Astrocyte (in vitro differentiated cells and primary cell): ENCODE results near the gene LRRC52. TPM values are rescaled to one million over a fixed set of nuclear protein-coding genes. Genes with fewer than 3 reads are reported as not detected.

ENCODE experiments used
- DNase-seq: peaks from one replicate; pipeline ENCODE4 v3.0.0-alpha.2; 2010; ENCODE audit warnings: low read depth
- FAIRE-seq: peaks from 2 replicates; lab custom pipeline; 2011; peaks lifted over from hg19 to GRCh38; lab: Jason Lieb, UNC
- H2AFZ ChIP-seq: 2 replicates; pipeline ENCODE4 v1.6.0; 2012; ENCODE audit warnings: low read depth, low read length, inconsistent platforms
- H3K27ac ChIP-seq: 2 replicates; pipeline ENCODE4 v1.5.1; 2011; ENCODE audit warnings: low read depth, low read length, inconsistent platforms
- H3K27me3 ChIP-seq: 2 replicates; pipeline ENCODE4 v1.6.0; 2011; ENCODE audit warnings: low read length, inconsistent platforms; ENCODE audit not compliant: insufficient read depth
- H3K36me3 ChIP-seq: 2 replicates; pipeline ENCODE4 v1.5.1; 2011; ENCODE audit warnings: low read length, inconsistent platforms; ENCODE audit not compliant: insufficient read depth
- H3K4me1 ChIP-seq: 2 replicates; pipeline ENCODE4 v1.5.1; 2011; ENCODE audit warnings: low read length, inconsistent platforms; ENCODE audit not compliant: insufficient read depth
- H3K4me2 ChIP-seq: 2 replicates; pipeline ENCODE4 v1.6.0; 2012; ENCODE audit warnings: low read length, inconsistent platforms
- H3K4me3 ChIP-seq: 2 replicates; pipeline ENCODE4 v1.5.1; 2011; ENCODE audit warnings: low read depth, mild to moderate bottlenecking, low read length, inconsistent platforms; ENCODE audit not compliant: insufficient read depth
- H3K79me2 ChIP-seq: 2 replicates; pipeline ENCODE4 v1.6.0; 2012; ENCODE audit warnings: mild to moderate bottlenecking, low read length, inconsistent platforms; ENCODE audit not compliant: insufficient read depth
- H3K9ac ChIP-seq: 2 replicates; pipeline ENCODE4 v1.6.0; 2012; ENCODE audit warnings: mild to moderate bottlenecking, low read length, inconsistent platforms
- H3K9me3 ChIP-seq: 2 replicates; pipeline ENCODE4 v1.5.1; 2012; ENCODE audit warnings: low read depth, mild to moderate bottlenecking, low read length, inconsistent platforms; ENCODE audit not compliant: insufficient read depth
- H4K20me1 ChIP-seq: 2 replicates; pipeline ENCODE4 v1.6.0; 2012; ENCODE audit warnings: low read length, inconsistent platforms; ENCODE audit not compliant: insufficient read depth
- H3K27ac Mint-ChIP-seq: one replicate; pipeline ENCODE4 v1.8.0; 2021; ENCODE audit warnings: mild to moderate bottlenecking, mixed read lengths; ENCODE audit not compliant: unreplicated experiment
- H3K27me3 Mint-ChIP-seq: one replicate; pipeline ENCODE4 v1.8.0; 2021; ENCODE audit warnings: low read depth, mixed read lengths; ENCODE audit not compliant: unreplicated experiment
- H3K36me3 Mint-ChIP-seq: one replicate; pipeline ENCODE4 v1.8.0; 2021; ENCODE audit warnings: low read depth, mixed read lengths; ENCODE audit not compliant: unreplicated experiment
- H3K4me1 Mint-ChIP-seq: one replicate; pipeline ENCODE4 v1.8.0; 2021; ENCODE audit warnings: low read depth, mixed read lengths; ENCODE audit not compliant: unreplicated experiment
- H3K4me3 Mint-ChIP-seq: one replicate; pipeline ENCODE4 v1.8.0; 2021; ENCODE audit warnings: mild to moderate bottlenecking, moderate library complexity, mixed read lengths; ENCODE audit not compliant: unreplicated experiment
- H3K9me3 Mint-ChIP-seq: one replicate; pipeline ENCODE4 v1.8.0; 2021; ENCODE audit warnings: mild to moderate bottlenecking, mixed read lengths; ENCODE audit not compliant: unreplicated experiment
- EZH2 ChIP-seq: IDR thresholded peaks from 2 replicates; pipeline ENCODE4 v1.6.1; 2012; ENCODE audit warnings: mild to moderate bottlenecking, low read length, inconsistent platforms; ENCODE audit not compliant: insufficient read depth
- total RNA-seq: library from RNA; stranded (reverse); gene quantifications from 2 replicates; pipeline ENCODE4 v1.2.1, GENCODE V29; 2021
- TF ChIP-seq, protein P1 (sequence below): IDR thresholded peaks from 2 replicates; pipeline ENCODE4 v1.5.1; 2011; ENCODE audit warnings: low read depth, mild to moderate bottlenecking, inconsistent platforms, low read length, moderate library complexity; ENCODE audit not compliant: insufficient read depth

LRRC52 gene
- total RNA-seq, 1 donor from 2014 or later, result not detected

DNA sequence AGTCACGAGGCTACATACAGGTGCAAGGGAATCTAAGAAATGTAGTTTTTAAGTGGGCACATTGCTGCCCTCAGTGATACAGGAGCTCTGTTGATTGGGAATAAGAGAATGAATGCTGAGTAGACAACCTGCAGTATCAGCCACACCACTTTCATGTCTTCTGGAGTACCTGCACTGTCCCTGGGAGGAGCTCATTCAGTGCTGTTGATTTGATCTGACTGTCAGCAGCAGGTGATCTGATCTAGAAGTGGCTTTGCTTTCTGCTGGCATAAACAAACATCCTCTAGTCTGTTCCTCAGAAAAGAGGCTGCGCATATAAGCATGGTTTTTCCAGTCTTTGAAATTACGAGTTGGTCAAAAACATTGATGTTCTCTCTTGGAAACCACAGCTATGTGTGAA, 35.5 kb upstream of the LRRC52 start:
- H4K20me1 ChIP-seq, result no peaks in the 10 kb centered on the region
- FAIRE-seq, result no peak

DNA sequence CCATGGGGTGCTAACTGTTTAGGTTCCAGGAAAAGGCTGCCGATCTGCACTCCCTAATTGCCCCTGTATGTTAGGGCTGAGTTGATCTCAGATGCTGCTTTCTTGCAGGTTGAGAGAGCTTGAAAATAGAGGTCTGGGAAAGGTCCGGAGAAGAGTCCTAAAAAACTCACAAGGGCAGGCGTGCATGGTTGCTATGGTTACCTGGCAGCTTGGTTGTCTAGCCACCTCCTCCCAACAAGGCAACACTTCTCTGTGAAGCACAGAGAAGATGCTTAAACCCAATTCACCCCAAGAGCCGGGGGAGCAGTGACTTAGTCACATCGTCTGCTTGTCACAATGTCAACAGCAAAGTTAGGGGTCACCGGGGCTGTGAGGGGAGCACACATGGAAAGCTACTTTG, 31.0 kb upstream of the LRRC52 start:
- Mint-ChIP-seq H3K27me3 (peaks cover 48% of the 10 kb centered on the region), H3K36me3 (no peaks in the 10 kb centered on the region), H3K4me3 (no peak overlapping the region), H3K27ac (no peak overlapping the region), H3K4me1 (no peaks in the 10 kb centered on the region), H3K9me3 (no peaks in the 10 kb centered on the region)
- H3K79me2 ChIP-seq, result no peaks in the 10 kb centered on the region
- FAIRE-seq, result no peak
- H3K27ac ChIP-seq, result no peak overlapping the region
- H2AFZ ChIP-seq, result no peak overlapping the region
- H3K9ac ChIP-seq, result no peak overlapping the region
- H3K36me3 ChIP-seq, result no peaks in the 10 kb centered on the region
- H4K20me1 ChIP-seq, result no peaks in the 10 kb centered on the region
- no peak for DNase-seq
- no peak overlapping the region for H3K4me3 ChIP-seq
- H3K4me2 ChIP-seq, result no peak overlapping the region
- H3K27me3 ChIP-seq, result no peaks in the 10 kb centered on the region
- no peak for TF ChIP-seq EZH2
- TF ChIP-seq, protein P1, sequence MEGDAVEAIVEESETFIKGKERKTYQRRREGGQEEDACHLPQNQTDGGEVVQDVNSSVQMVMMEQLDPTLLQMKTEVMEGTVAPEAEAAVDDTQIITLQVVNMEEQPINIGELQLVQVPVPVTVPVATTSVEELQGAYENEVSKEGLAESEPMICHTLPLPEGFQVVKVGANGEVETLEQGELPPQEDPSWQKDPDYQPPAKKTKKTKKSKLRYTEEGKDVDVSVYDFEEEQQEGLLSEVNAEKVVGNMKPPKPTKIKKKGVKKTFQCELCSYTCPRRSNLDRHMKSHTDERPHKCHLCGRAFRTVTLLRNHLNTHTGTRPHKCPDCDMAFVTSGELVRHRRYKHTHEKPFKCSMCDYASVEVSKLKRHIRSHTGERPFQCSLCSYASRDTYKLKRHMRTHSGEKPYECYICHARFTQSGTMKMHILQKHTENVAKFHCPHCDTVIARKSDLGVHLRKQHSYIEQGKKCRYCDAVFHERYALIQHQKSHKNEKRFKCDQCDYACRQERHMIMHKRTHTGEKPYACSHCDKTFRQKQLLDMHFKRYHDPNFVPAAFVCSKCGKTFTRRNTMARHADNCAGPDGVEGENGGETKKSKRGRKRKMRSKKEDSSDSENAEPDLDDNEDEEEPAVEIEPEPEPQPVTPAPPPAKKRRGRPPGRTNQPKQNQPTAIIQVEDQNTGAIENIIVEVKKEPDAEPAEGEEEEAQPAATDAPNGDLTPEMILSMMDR, result no peak
- H3K4me1 ChIP-seq, result no peaks in the 10 kb centered on the region
- no peaks in the 10 kb centered on the region for H3K9me3 ChIP-seq

More for the DNA sequence above, 35.5 kb upstream of the LRRC52 start:
- H3K36me3 ChIP-seq, result no peaks in the 10 kb centered on the region
- H3K27me3 ChIP-seq, result no peaks in the 10 kb centered on the region
- Mint-ChIP-seq H3K36me3 (no peaks in the 10 kb centered on the region), H3K27ac (no peak overlapping the region), H3K4me3 (no peak overlapping the region), H3K27me3 (peaks cover 39% of the 10 kb centered on the region), H3K4me1 (peaks cover 2% of the 10 kb centered on the region), H3K9me3 (no peaks in the 10 kb centered on the region)
- DNase-seq, result no peak
- TF ChIP-seq, protein P1, result no peak
- TF ChIP-seq EZH2, result no peak
- no peak overlapping the region for H3K4me3 ChIP-seq
- H3K27ac ChIP-seq, result no peak overlapping the region
- no peak overlapping the region for H2AFZ ChIP-seq
- H3K9me3 ChIP-seq, result no peaks in the 10 kb centered on the region
- no peak overlapping the region for H3K4me2 ChIP-seq
- no peaks in the 10 kb centered on the region for H3K4me1 ChIP-seq
- H3K9ac ChIP-seq, result no peak overlapping the region
- H3K79me2 ChIP-seq, result no peaks in the 10 kb centered on the region

GRCh38 chr1:165516469-165516868, 27.3 kb upstream of the LRRC52 start:
- Histone ChIP-seq H3K27me3 (no peaks in the 10 kb centered on the region), H3K9me3 (no peaks in the 10 kb centered on the region), H2AFZ (no peak overlapping the region), H3K4me3 (no peak overlapping the region), H3K27ac (no peak overlapping the region), H3K9ac (no peak overlapping the region), H3K4me1 (no peaks in the 10 kb centered on the region), H4K20me1 (no peaks in the 10 kb centered on the region), H3K79me2 (no peaks in the 10 kb centered on the region), H3K36me3 (no peaks in the 10 kb centered on the region), H3K4me2 (no peak overlapping the region)
- no peak for DNase-seq
- no peaks in the 10 kb centered on the region for H3K36me3 Mint-ChIP-seq
- peaks cover 42% of the 10 kb centered on the region for H3K27me3 Mint-ChIP-seq
- H3K4me1 Mint-ChIP-seq, result no peaks in the 10 kb centered on the region
- TF ChIP-seq, protein P1, result no peak
- no peak for TF ChIP-seq EZH2
- peaks cover 19% of the 10 kb centered on the region for H3K9me3 Mint-ChIP-seq
- no peak for FAIRE-seq
- no peak overlapping the region for H3K4me3 Mint-ChIP-seq
- H3K27ac Mint-ChIP-seq, result no peak overlapping the region
